Dermis microvascular lymphatic vessel endothelial cell (primary cell): ENCODE measurements around the gene KLHL28. TPM values are rescaled to one million over a fixed set of nuclear protein-coding genes. Genes with fewer than 3 reads are reported as not detected.
"Not testable (repeated sequence)": the region's sequence is repeated elsewhere in the genome, so short reads cannot be mapped to it uniquely, and the experiment has no call there.

Source experiments
- DNase-seq, 2 donors: peaks; one replicate each; pipeline versions ENCODE4 v3.0.0 to v3.0.0-alpha.2; 2010; ENCODE audit warnings: low read depth in 2 of 2
- total RNA-seq: library from RNA; depleted of rRNA; stranded (reverse); fragments of >200 nt; gene quantifications from 2 replicates; pipeline ENCODE4 v1.2.1, GENCODE V29; 2014

KLHL28 gene
- total RNA-seq, 1 donor from 2014 or later = 5.4 TPM

DNA sequence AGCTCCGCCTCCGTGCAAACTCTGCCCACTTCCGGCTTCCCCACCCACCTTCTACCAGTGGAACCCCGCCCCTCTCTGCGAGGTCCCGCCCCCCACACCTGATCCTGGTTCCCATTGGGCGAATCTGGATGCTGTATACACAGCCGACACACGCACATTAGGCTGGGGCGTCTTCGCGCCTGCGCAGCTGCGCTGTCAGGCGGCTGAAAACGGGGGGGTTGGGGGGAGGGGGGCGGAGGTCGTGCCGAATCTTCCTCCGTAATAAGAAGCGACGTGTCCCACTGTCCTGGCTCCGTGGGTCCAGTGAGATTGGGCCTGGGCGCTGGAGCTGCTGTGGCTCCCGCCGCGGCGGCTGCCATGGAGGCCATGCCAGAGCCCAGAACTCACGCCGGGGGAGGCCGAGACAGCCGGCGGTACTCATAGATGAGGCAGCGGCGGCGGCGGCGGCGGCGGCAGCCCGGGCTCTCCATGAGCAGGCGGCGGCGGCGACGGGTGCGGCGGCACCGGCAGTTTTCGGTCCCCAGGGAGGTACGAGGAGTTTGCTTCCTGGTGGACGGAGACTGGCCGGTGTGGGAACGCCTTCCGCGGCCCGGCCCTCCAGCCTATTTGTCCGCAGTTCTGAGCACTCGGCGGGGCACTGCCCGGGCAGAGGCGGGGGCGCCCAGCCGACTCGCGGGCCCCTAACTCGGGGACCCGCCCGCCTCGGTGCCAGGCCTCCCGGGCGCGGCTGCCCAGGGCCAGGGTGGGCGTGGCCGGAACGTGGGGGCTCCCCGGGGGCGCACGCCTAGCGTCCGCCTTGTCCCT lies 64.5 kb downstream of the KLHL28 start:
- DNase-seq = peak; percentile 93 to 98

DNA sequence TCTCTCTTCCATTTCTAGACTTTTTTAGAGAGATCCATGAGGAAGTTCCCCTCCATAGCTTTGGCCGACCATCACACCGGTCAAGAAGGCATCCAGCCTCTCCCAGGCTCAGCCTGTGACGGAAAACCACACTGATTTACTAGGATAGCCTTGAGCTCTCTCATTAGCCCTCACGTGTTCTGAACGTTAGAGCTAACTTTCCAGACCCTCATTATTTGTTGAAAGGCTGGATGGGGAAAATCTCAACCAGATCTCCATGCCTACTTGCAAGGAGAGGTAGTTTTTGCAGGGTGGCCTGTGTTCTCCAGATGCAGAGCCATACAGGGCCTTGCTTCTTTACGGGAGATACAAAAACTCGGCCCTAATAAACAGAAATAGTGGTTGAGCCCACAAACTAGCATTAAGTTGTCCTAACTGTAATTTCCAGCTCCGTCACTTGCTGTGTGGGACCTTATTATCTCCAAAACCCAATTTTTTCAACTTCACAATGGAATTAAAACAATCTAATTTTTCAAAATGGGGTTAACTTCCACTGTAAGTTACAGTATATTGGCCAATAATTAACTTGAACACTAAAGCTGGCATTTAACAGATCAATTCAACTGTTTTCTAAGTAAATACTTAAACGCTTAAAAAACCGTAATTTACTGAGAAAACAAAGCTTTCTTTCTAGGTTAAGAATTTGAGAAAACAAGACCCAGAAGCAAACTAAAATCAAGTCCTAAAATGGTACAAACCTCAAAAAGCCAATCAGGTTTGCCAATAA lies 65.3 kb downstream of the KLHL28 start:
- no peak for DNase-seq

DNA sequence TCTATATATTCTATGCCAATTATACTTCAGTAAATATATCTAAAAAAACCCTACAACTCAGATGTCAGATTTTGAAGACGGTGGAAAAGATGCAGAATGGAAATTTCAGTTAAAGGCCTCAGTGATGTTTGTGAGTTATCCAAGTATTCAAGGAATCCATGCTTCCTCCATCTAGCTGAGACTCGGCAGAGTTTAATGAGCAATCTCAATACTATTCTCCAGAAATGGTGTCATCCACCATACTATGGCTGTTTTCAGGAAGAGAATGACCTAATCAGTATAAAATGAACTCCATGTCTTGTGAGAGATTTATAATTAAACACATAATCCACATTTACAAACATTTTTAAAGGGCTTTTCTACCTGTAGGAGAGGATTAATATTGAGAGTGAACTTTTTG lies 66.0 kb downstream of the KLHL28 start:
- DNase-seq = no peak

DNA sequence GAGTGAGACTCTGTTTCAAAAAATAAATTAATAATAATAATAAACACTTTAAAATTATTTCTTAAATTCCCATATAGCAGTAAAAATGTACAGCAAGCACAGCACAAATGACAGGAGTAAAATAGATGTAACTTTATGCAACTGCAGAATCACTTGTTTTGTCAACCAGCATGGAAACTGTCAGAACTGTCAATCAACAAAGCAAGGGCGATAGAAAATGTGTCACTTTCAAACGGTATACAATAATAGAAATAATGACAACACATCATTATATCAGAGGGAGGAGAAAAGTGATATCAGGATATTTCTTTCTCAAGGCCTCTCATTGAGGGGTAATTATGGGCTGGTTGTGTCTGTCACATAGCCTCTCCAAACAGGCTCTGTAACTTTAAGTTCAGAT lies 68.2 kb downstream of the KLHL28 start:
- DNase-seq = no peak

DNA sequence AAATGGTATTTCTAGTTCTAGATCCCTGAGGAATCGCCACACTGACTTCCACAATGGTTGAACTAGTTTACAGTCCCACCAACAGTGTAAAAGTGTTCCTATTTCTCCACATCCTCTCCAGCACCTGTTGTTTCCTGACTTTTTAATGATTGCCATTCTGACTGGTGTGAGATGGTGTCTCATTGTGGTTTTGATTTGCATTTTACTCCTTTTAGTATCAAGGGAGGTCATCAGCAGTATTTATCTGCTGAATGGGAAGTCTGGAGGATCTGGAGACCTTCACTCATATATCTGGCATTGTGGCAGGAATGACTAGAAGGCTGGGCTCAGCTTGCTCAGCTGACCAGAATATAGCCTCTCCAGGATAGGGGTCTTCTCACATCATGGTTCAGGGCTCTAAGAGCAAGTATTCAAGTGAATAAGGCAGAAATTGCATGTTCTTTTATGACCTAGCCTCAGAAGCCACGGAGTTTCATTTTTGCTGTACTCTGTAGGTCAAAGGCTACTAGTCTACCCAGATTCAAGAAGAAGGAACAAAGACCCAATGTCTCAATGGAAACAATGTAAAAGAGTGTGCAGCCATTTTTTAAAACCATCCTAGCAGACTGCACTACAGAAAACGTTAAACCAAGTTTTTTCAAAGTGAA lies 69.9 kb downstream of the KLHL28 start:
- DNase-seq = not testable (repeated sequence)

DNA sequence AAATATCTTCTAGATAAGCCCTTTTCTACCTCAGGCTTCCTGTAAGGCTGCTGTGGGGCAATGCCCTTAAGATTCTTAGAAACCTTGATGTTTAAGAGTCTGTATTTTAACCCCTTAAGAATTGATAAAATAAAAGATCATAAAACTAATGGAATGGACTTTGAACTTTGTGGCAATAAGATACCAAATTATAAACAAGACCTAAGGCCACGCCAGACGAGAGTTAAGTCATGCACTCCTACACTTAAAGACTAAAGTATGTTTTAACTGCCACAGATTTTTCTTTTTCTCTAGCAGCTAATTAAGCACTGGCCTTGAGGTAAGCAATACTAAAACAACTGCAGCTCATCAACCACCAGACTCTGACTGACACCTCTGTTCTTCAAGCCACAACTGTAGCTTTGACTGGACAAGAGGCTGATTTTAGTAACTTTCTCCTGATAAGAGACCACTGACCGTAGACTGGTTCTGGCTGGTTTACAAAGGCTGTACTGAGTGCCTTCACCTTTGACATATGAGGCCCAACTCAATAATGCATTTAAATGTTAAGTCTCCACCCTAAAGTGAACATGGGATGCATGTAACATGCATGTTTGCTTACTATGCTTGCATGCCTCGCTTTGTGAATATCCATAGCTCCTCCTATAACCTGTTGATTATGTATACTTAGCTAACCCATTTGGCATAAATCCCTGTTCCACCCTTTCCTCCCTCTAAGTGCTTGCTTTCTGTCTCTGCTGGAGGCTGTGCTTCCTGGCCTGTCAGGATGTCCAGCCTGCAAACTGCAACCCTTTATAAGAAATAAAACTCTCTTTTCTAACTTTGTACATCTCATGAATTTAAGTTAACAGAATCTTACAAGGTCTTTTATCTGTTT lies 71.9 kb downstream of the KLHL28 start:
- DNase-seq = no peak

DNA sequence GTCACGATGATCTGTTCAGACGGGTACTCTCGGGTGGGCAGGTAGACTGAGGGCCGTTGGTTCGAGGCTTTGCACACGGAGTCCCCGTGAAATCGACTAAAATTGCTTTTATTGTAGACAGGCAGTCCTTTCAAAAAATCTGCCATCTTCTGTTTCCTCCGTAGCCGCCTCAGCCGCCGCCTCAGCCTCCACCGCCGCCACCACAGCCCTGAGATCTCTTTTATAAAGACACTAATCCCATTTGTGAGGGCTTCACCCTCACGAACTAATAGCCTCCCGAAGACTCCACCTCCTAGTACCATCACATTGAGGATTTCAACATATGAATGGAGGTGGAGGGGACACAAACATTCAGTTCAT lies 74.2 kb downstream of the KLHL28 start:
- no peak for DNase-seq

DNA sequence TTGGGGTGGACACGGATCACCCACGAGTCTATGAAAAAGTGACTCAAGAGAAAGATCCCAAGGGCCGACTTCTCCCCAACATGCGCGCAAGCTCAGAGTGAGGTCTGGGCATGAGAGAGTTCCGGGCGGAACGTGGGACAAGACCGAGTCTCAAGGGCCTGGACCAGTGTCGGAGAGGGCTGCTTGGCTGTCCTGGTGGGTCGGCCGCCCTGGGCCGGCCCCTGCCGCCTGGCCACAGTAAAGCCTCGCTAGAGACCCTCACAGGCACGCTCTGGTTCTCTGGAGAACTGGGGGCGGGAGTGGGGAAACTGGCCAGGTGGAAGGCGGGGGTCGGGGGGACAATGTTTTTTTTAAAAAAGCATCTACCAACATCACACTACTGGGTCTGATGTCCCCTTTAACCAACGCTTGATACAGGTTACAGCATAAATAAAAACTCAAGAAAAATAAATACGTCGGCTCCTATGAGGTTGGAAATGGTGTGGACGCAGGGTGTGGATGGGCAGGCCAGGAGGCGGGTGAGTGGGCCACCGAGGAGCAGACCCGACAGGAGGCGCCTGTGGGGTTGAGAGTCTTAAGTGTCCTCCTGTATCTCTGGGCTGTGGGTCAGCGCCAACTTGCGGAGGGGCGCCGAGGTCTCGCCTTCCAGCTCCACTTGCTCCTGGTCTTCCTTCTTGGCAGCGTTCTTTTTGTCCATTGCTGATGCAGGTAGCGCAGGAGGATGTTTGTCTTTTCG lies 74.7 kb downstream of the KLHL28 start:
- no peak for DNase-seq

DNA sequence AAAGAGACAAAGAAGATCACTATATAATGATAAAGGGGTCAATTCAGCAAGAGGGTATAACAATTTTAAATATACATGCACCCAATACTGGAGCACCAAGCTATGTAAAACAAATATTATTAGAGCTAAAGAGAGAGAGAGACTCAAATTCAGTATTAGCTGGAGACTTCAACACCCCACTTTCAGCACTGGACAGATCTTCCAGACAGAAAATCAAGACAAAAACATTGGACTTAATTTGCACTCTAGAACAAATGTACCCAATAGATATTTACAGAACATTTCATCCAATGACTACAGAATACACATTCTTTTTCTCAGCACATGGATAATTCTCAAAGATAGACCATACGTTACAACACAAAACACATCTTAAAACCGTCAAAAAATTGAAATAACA lies 81.0 kb downstream of the KLHL28 start:
- DNase-seq = no peak

Other genes with a start within 250 kb of the KLHL28 start
- gene TOGARAM1, start 243 bp upstream of the KLHL28 start, total RNA-seq = 11.6 and 14.0 TPM in 2 replicates
- gene PRPF39, start 122.2 kb upstream of the KLHL28 start, total RNA-seq = 18.2 TPM in 2 replicates
- gene FKBP3, start 172.5 kb upstream of the KLHL28 start, total RNA-seq = 14.8 and 18.2 TPM in 2 replicates
- gene FANCM, start 174.0 kb upstream of the KLHL28 start, total RNA-seq = 7.5 and 8.0 TPM in 2 replicates